ENCODE results near the gene DPY19L3.
A peak's percentile ranks its signal among the peaks of the same experiment; 100 is the strongest.
"Not testable (repeated sequence)": the region's sequence is repeated elsewhere in the genome, so short reads cannot be mapped to it uniquely, and the experiment has no call there.

Gene DPY19L3, protein sequence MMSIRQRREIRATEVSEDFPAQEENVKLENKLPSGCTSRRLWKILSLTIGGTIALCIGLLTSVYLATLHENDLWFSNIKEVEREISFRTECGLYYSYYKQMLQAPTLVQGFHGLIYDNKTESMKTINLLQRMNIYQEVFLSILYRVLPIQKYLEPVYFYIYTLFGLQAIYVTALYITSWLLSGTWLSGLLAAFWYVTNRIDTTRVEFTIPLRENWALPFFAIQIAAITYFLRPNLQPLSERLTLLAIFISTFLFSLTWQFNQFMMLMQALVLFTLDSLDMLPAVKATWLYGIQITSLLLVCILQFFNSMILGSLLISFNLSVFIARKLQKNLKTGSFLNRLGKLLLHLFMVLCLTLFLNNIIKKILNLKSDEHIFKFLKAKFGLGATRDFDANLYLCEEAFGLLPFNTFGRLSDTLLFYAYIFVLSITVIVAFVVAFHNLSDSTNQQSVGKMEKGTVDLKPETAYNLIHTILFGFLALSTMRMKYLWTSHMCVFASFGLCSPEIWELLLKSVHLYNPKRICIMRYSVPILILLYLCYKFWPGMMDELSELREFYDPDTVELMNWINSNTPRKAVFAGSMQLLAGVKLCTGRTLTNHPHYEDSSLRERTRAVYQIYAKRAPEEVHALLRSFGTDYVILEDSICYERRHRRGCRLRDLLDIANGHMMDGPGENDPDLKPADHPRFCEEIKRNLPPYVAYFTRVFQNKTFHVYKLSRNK

DNA sequence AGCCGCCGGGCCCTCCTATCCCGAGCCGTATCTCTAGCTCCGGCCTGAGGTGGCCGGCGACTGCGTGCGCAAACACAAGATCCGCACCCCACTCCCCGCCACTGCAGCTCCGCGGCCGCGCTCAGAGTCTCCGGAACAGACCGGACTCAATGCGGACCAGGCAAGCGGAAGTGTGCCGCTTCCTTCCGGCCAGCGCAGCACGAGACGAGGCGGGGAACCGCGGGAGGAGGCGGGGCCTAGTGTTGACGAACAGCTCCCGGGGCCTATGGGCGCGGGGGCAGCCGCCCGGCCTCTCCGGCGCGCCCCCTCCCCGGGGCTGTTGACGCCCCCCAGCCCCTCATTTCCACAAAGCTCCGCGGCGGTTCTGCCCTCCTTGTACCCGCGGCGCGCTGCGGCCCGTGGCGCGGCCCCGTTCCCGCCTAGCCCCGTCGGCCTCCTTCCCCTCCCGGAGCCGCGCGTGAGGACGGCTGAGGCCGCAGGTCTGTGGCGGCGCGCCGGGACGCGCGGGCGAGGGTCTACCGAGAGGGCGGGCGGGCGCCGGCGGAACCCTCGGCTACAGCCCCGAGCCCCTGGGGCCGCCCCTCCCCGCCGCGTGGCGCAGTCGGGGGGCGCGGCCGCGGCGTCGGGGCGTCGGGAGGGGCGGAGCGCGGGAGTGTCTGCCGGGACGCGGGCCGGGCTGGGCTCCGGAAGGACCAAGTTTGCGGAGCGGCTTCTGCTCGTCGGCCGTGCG is at the start of gene DPY19L3:
Gene DPY19L3 (plus strand): TSS at position 340 of the 730 bp plus-strand sequence. CDS start 2,484 bp downstream, outside the sequence.
- DNase-seq, result peak; percentile 92

DNA sequence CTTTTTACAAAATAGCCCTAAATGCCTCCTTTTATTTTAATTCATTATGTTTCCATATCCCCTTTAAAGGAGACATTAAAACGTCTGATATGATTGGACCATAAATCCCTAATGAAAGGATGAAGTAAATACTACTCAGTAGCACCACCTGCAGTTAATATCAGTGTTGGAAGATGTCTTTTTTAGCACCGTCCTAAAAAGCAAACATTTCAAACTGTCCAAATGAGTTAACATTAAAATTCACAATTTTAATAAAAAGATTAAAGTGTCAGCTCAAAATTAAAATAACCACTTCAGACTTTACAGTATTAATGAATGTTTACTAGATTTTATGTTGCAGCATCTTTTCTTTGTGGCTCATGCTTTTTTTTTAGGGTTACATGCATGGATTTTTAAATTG is 47.9 kb upstream of the DPY19L3 start:
- no peak for DNase-seq

GRCh38 chr19:32358321-32358720 is 47.2 kb upstream of the DPY19L3 start:
- DNase-seq, result no peak

- no peak for DNase-seq
Observed at GRCh38 chr19:32359581-32359980, 46.0 kb upstream of the DPY19L3 start.

GRCh38 chr19:32361574-32362317 is 43.8 kb upstream of the DPY19L3 start:
- DNase-seq, result no peak

DNA sequence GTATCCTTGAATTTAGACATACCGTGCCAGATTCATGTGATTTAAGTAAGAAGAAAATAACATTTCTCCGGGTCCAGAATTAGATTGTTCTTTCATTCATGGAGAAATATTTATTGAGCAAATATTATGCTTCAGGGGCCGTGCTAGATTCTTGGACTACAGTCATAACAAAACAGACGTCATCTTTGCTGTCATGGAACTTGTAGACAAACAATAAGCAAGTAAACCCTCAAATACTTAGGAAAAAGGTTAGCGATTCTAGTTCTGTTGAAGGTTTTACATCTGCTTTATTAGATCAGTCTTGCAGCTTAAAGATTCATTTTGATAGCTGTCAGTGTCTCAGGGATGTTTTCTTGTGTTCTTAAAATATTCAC is 43.3 kb upstream of the DPY19L3 start:
- no peak for DNase-seq

- no peak for DNase-seq
Observed at GRCh38 chr19:32363175-32363574, 42.4 kb upstream of the DPY19L3 start.

DNA sequence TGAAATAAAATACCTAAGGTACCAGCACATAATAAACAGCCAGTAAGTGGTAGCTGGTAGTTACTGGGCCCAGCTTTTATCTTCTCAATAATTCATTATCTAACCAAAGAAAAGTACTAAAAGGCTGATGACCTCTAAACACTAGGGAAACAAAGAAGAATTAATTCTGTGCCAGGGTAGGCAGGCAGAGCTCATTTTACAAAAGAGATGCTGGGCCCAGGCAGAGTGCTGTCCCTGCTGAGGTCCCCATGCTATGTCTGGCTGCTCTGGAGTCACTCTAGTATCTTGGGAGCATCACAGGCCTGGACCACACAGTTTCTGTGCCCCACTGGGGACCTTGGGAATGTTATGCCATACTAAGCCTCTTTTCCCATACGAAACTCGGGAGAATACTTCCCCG is 41.9 kb upstream of the DPY19L3 start:
- no peak for DNase-seq

- no peak for DNase-seq
Observed at GRCh38 chr19:32364040-32364439, 41.5 kb upstream of the DPY19L3 start.

DNA sequence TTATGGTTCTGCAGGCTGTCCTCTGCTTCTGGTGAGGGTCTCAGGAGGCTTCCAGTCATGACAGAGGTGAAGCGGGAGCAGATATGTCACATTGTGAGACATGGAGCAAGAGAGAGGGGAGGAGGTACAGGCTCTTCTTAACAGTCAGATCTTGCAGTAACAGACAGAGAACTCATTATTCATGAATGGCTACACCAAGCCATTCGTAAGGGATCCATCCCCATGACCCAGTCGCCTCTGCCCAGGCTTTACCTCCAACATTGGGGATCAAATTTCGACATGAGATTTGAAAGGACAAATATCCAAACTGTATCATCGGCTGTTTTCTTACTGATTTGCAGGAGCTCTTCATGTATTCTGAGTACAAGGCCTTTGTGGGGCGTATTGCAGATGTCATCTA is 38.5 kb upstream of the DPY19L3 start:
- no peak for DNase-seq

DNA sequence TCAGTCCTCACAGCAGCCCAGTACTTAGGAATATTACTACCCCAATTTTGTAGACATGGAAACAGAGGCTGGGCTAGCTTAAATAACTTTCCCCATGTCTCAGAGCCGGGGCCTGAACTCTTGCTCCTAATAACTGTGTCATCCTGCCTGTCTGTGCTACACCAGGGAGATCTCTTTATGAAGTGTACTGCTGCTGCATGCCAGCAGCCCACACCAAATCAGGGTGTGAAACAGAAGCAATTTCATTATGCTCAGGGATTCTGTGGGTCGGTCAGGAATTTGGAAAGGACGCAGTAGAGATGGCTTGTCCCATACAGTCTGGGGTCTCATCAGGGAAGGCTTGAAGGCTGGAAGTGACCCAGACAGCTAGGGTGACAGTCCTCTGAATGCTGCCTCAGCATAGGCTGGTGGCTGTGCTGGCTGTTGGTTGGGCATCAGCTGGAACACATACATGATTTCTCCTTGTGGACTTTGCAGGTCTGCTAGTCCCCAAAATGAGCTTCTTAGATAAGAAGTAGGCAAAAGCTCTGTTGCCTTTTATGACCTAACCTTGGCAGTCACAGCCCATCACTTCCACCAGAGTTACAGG is 37.5 kb upstream of the DPY19L3 start:
- no peak for DNase-seq

- DNase-seq, result no peak
Observed at GRCh38 chr19:32368787-32369186, 36.8 kb upstream of the DPY19L3 start.

DNA sequence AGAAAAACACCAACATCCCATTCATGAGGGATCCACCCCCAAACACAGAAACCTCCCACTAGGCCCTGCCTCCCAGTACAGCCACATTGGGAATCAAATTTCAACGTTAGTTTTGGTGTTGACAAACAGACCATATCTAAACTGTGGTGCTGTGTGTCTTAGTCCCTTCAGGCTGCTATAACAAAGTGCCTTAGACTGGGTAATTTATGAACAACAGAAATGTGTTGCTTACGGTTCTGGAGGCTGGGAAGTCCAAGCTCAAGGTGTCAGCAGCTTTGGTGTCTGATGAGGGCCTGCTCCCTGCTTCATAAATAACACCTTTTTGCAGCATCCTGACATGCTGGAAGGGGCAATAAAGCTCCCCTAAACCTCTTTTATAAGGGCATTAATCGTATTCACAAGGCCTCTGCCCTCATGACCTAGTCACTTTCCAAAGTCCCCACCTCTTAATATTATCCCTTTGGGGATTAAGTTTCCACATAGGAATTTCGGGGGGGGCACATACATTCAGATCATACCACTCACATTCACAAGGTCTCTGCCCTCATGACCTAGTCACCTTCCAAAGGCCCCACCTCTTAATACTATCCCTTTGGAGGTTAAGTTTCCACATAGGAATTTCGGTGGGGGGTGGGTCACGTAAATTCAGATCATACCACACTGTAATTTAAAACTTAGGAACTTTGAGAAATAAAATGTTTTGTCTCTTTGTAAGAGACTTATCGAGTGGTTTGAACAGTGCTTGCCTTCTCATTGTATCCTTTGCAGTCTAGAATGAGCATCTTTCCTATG is 32.6 kb upstream of the DPY19L3 start:
- DNase-seq, result no peak

DNA sequence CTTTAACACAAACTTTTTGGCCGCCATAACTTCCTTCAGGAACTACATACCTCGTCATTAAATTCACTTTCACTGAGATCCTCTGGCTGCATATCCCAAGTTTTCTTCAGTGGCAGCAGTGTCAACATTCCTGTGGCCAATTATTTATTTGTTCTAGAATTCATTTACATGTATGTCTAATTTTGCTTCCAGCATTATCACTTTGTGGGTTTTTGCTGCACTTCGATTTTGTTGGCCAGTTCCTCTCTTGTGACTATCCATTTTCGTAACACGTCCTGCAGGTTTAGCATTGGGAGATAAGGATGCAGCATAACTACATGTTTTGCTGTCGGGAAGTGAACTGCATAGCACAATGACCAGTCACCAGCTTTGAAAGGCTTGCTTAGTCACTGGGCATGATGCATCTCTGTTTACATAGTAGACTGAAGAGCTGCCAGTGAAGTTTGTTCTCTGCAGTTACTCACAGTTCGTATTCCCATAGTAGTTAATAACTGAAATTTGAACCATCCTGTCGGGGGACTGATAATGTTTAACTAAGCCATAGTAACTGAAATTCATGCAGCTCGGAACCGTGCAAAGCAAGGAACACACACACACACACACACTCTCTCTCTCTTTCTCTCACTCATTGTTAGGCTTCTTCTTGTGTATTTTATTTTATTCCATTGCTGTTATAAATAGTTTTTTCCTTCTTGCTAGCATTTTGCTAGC is 31.8 kb upstream of the DPY19L3 start:
- peak; percentile 67 for DNase-seq

GRCh38 chr19:32374362-32374761 is 31.2 kb upstream of the DPY19L3 start:
- DNase-seq, result not testable (repeated sequence)

DNA sequence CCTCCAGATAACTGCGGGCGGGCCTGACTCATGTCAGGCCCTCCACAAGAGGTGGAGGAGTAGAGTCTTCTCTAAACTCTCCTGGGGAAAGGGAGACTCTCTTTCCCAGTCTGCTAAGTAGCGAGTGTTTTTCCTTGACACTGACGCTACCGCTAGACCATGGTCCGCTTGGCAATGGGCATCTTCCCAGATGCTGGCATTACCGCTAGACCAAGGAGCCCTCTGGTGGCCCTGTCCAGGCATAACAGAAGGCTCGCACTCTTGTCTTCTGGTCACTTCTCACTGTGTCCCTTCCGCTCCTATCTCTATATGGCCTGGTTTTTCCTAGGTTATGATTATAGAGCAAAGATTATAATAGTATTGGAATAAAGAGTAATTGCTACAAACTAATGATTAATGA is 28.5 kb upstream of the DPY19L3 start:
- not testable (repeated sequence) for DNase-seq

DNA sequence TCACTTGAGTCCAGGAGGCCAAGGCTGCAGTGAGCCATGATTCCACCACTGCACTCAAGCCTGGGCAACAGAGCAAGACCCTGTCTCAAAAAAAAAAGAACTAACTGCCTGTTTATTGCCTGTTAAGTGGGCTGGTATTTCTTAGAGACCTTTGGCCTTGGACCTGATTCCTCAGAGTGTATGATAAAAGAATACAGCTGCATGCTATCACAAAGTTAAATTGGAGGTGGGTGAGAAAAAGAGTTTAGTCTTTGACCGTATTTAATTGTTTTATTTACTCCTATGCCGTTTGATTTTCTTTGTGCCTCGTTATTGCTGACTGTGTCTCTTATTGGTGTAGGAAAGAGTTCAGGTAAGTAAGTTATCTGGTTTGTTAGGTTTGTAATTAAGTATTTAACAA is 25.3 kb upstream of the DPY19L3 start:
- DNase-seq, result no peak

DNA sequence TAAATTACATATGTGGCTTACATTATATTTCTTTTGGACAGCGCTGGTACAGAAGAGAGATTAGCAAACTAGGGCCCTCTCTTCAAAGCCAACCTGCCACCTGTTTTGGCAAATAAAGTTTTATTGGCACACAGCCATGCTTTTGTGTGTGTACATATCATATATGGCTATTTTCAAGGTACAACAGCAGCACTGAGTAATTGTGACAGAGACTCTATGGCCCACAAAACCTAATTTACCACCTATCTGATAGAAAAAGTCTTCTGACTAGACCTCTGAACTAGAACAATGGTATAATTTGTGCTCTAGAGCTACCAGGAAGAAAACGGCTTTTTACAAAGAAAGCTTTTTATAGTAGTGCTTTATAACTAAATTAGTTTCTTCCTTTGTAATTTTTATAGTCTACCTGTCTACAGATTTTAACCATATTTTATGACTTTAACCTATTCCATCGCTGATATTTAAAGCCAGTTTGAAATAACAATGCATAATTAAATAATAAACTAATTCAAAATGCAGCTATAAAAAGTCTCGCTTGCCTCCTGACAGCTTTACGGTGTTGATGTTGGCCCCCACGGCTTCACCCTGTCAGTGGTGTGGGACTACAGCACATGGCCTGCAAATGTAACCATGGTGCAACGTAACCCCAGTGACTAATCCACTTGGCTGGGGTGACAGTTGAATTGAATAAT is 17.7 kb upstream of the DPY19L3 start:
- peak; percentile 3 for DNase-seq

DNA sequence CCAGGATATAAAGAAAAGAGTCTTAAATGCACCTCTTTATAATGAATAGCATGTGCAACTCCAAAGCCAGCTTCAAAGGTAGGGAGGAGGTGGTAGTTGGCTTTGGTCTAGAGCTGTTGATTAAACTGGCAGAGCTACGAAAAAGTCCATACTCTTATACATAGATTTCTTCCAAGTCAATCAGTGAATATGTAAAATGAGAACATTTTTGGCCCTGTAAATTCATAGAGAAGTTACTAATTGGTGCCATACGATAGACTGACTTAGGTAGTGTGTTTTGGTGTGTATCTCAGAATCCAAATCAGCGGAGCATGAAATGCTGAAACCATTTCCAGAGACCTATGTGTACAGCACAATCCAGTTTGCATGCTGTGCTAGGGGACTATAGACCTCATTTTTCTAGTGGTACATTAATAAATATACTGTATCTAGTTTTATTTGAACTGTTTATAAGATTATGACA is 17.1 kb upstream of the DPY19L3 start:
- no peak for DNase-seq

GRCh38 chr19:32392901-32393300 is 12.7 kb upstream of the DPY19L3 start:
- DNase-seq, result no peak

Measured in NCI-H774 (cell line).